Lung (tissue), 12 donors: ENCODE results near the gene MCCC1. TPM values are rescaled to one million over a fixed set of nuclear protein-coding genes. Genes with fewer than 3 reads are reported as not detected.

Source experiments
- ATAC-seq: fragments of 200-7000 bp; cut with Tn5 transposase; one replicate; pipeline ENCODE4 v1.9.1; 2020; ENCODE audit warnings: moderate number of reproducible peaks; ENCODE audit not compliant: insufficient read depth, low FRiP score
- DNase-seq, 3 donors: peaks; one replicate each; pipeline ENCODE4 v3.0.0-alpha.2; 2013 to 2017
- H3K27ac ChIP-seq, 2 donors: one replicate each; pipeline ENCODE4 v1.5.1; 2013; ENCODE audit warnings: mild to moderate bottlenecking in 2 of 2, moderate library complexity in 2 of 2, control low read depth in 1 of 2, inconsistent platforms in 1 of 2, low read depth in 1 of 2, low read length in 1 of 2
- H3K27me3 ChIP-seq, 3 donors: one replicate each; pipeline ENCODE4 v1.5.1; 2013; ENCODE audit warnings: low read length in 2 of 3; ENCODE audit not compliant: control insufficient read depth in 3 of 3, insufficient read depth in 3 of 3
- H3K36me3 ChIP-seq, 4 donors: one replicate each; pipeline ENCODE4 v1.5.1; 2013; ENCODE audit warnings: low read length in 4 of 4, mild to moderate bottlenecking in 1 of 4, moderate library complexity in 1 of 4; ENCODE audit not compliant: control insufficient read depth in 4 of 4, insufficient read depth in 4 of 4
- H3K4me1 ChIP-seq, 5 donors: one replicate each; pipeline ENCODE4 v1.5.1; 2013; ENCODE audit warnings: low read length in 5 of 5, mild to moderate bottlenecking in 2 of 5, moderate library complexity in 1 of 5; ENCODE audit not compliant: control insufficient read depth in 5 of 5, insufficient read depth in 5 of 5
- H3K4me3 ChIP-seq: one replicate; pipeline ENCODE4 v1.5.1; 2013; ENCODE audit warnings: mild to moderate bottlenecking, control low read depth, moderate library complexity
- H3K9ac ChIP-seq, 2 donors: one replicate each; pipeline ENCODE4 v1.5.1; 2013; ENCODE audit warnings: low read length in 2 of 2, control low read depth in 1 of 2; ENCODE audit not compliant: insufficient read depth in 1 of 2
- H3K9me3 ChIP-seq, 4 donors: one replicate each; pipeline ENCODE4 v1.5.1; 2013; ENCODE audit warnings: low read length in 3 of 4, mild to moderate bottlenecking in 1 of 4, moderate library complexity in 1 of 4; ENCODE audit not compliant: control insufficient read depth in 4 of 4, insufficient read depth in 3 of 4
- CTCF ChIP-seq: IDR thresholded peaks from 2 replicates; pipeline ENCODE4 v1.5.1; 2012; ENCODE audit warnings: mild to moderate bottlenecking; ENCODE audit errors: control extremely low read depth, extremely low read depth
- WGBS, 2 donors: extraction: QIAGEN DNeasy Blood & Tissue Kit; methylation state at CpG; one replicate each; pipeline ENCODE4 v1.1.7; 2013; 5-methylcytosine and 5-hydroxymethylcytosine counted together
- polyA plus RNA-seq, 2 donors: library from polyadenylated mRNA; stranded (reverse); fragments of 200-250 nt; gene quantifications; one replicate each; pipeline ENCODE4 v1.2.1, GENCODE V29; 2013
- total RNA-seq, 2 donors: library from RNA; depleted of rRNA in 1 of 2; stranded (reverse); fragments of >200 nt in 1 of 2; gene quantifications; one replicate each; pipeline ENCODE4 v1.2.1, GENCODE V29; 2014 to 2021
- donor health status: control.
- donor health status: control.
- donor health status: Bipolar disorder and iron deficiency.
- donor health status: healthy.
- donor health status: DM: yes; HTN: yes; CAD: no.

The MCCC1 gene
- total and polyA plus RNA-seq, 4 donors: 21.7 to 126 (median 63.7) TPM

DNA sequence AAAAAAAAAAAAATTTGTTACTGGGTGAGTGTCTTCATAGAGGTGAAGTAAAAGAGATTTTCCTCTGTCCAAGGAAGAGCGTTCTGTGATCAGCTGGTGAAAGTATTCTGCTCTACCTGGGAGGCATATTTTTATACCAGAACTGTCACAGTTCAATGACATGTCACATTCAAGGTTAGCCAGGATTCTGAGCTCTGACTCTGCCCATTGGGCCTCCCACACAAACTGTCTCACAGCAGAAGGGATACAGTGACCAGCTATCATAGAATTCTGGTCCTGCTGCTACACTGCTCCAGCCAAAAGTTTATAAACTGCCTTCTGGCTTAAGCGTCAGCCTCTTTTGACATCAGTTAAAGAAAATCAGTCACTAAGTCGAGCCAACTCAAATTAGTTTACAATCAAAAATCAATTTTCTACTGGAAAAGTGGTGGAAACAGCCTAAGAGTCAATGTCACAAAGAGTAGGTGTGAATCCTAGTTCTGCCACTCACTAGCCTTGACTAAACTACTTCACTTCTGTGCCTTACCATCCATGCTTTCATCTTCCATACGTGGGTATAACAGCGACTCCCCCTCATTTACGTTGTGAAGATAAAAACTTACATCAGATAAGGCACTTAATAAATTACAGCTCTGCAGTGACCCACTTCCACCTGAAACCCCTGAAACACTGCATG lies 66.3 kb downstream of the MCCC1 start:
- Histone ChIP-seq H3K4me3 (no peak overlapping the region), H3K4me1 (no peaks in the 10 kb centered on the region), H3K27me3 (no peaks in the 10 kb centered on the region), H3K9me3 (peaks cover 0 to 4% (median under 1%) of the 10 kb centered on the region in 4 donors), H3K36me3 (peaks cover 22 to 35% (median 26%) of the 10 kb centered on the region in 4 donors), H3K9ac (no peak overlapping the region), H3K27ac (no peak overlapping the region)
- ATAC-seq (no peak), DNase-seq (no peak)
- WGBS, 2 donors: 90 to 96% methylated on average over 6 of the region's 6 CpGs
- TF ChIP-seq CTCF: no peak

- 94 to 96% methylated on average over 1 of the region's 1 CpG for WGBS, 2 donors
- no peak overlapping the region for H3K27ac ChIP-seq
- TF ChIP-seq CTCF: no peak
- H3K36me3 ChIP-seq: peaks cover 20 to 38% (median 28%) of the 10 kb centered on the region in 4 donors
- no peaks in the 10 kb centered on the region for H3K4me1 ChIP-seq
- H3K4me3 ChIP-seq: no peak overlapping the region
- ATAC-seq: no peak
- no peak overlapping the region for H3K9ac ChIP-seq
- no peaks in the 10 kb centered on the region for H3K27me3 ChIP-seq
- DNase-seq: no peak
- H3K9me3 ChIP-seq: peaks cover 0 to 4% (median 1%) of the 10 kb centered on the region in 4 donors
Measured at GRCh38 chr3:183031826-183032225, 67.5 kb downstream of the MCCC1 start.

DNA sequence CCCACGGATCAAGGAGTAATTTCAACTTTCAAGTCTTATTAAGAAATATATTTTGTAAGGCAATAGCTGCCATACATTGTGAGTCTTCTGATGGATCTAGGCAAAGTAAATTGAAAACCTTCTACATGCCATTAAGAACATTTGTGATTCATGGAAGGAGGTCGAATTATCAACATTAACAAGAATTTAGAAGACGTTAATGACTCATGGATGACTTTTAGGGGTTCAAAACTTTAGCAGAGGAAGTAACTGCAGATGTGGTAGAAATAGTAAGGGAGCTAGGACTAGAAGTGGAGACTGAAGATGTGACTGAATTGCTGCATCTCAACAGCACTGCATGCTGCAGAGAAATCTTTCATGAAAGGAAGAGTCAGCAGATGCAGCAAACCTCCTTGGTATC lies 70.9 kb downstream of the MCCC1 start:
- ATAC-seq: no peak
- Histone ChIP-seq H3K36me3 (peaks cover 18 to 39% (median 27%) of the 10 kb centered on the region in 4 donors), H3K4me1 (no peaks in the 10 kb centered on the region)

More for the DNA sequence above, 70.9 kb downstream of the MCCC1 start:
- no peak for DNase-seq
- H3K27ac ChIP-seq: no peak overlapping the region
- H3K9me3 ChIP-seq: peaks cover 0 to 4% (median 1%) of the 10 kb centered on the region in 4 donors
- TF ChIP-seq CTCF: no peak
- H3K9ac ChIP-seq: no peak overlapping the region
- 97% methylated on average over 3 of the region's 3 CpGs for WGBS, 2 donors
- no peaks in the 10 kb centered on the region for H3K27me3 ChIP-seq
- no peak overlapping the region for H3K4me3 ChIP-seq
